ENCODE measurements around the gene ADCY9. TPM values are rescaled to one million over a fixed set of nuclear protein-coding genes. Genes with fewer than 3 reads are reported as not detected.
A peak's percentile ranks its signal among the peaks of the same experiment; 100 is the strongest.

Gene ADCY9
- total and polyA plus RNA-seq, 2 experiments from 2014 or later = 2.2 to 18.3 TPM

GRCh38 chr16:3963203-3963602 lies 153.0 kb downstream of the ADCY9 start:
- Histone ChIP-seq H3K27me3 (ENCODE audit: insufficient read depth) (no peaks in the 10 kb centered on the region), H3K79me2 (replicated peaks; ENCODE audit: insufficient read depth) (no peaks in the 10 kb centered on the region), H2AFZ (no peak overlapping the region), H3K36me3 (ENCODE audit: insufficient read depth) (no peaks in the 10 kb centered on the region), H3K4me2 (0 out of 2 replicates have a peak overlapping the region, but pooled peaks have one; percentile 26), H3K4me3 (no peak overlapping the region), H3F3A (replicated peaks; ENCODE audit: low read depth) (no peaks in the 10 kb centered on the region), H4K20me1 (replicated peaks; ENCODE audit: insufficient read depth) (no peaks in the 10 kb centered on the region), H3K9me2 (ENCODE audit: insufficient read depth) (no peaks in the 10 kb centered on the region), H3K4me1 (ENCODE audit: insufficient read depth) (peaks cover 15% of the 10 kb centered on the region), H3K27ac (ENCODE audit: low read depth) (0 out of 2 replicates have a peak overlapping the region, but pooled peaks have one; percentile 23)
- Mint-ChIP-seq H3K27ac (0 out of 2 replicates have a peak overlapping the region, but pooled peaks have one; percentile 5), H3K36me3 (ENCODE audit: low read depth) (peaks cover 6% of the 10 kb centered on the region; the same call in 1 of the 3 replicates), H3K4me1 (peaks cover 22% of the 10 kb centered on the region), H3K4me3 (no peak overlapping the region), H3K27me3 (ENCODE audit: insufficient read depth, low read depth, poor library complexity) (peaks cover 5% of the 10 kb centered on the region), H3K9me3 (no peaks in the 10 kb centered on the region)
- peak; percentile 52 for ATAC-seq
- peak; percentile 24 for DNase-seq (ENCODE audit: low spot score)
- no peak for TF ChIP-seq ZNF462 (CRISPR knock-in tag; IDR thresholded peaks at IDR 0.05)
- no peak for TF ChIP-seq ETS1 (IDR thresholded peaks at IDR 0.05)
- no peak for TF ChIP-seq ZNF114 (CRISPR knock-in tag; IDR thresholded peaks at IDR 0.05)
- no peak for TF ChIP-seq STAT1 (IDR thresholded peaks at IDR 0.05; ENCODE audit: unreplicated experiment)
- no peak for TF ChIP-seq EZH2 (IDR thresholded peaks at IDR 0.05; ENCODE audit: low read depth, unreplicated experiment)
- no peak for TF ChIP-seq CTCF (conservative IDR thresholded peaks at IDR 0.05; ENCODE audit: low read depth in 2 of 2)

Data from GM23338 (cell line).